HEK293 (cell line): Measurements from ENCODE around the gene ALDH7A1.

Source experiments
- CTCF ChIP-seq: fragments of 450-650 bp; formaldehyde crosslinking; IDR thresholded peaks from 2 replicates; pipeline ENCODE4 v1.5.1; 2016; ENCODE audit warnings: missing biosample characterization, missing genetic modification characterization
- REST ChIP-seq: fragments of 450-650 bp; formaldehyde crosslinking; IDR thresholded peaks from 2 replicates; pipeline ENCODE4 v1.5.1; 2016; ENCODE audit warnings: missing biosample characterization, missing genetic modification characterization
- YY1 ChIP-seq: fragments of 450-650 bp; formaldehyde crosslinking; IDR thresholded peaks from 2 replicates; pipeline ENCODE4 v1.5.1; 2018; ENCODE audit warnings: missing biosample characterization, missing genetic modification characterization
- ZNF140 ChIP-seq: fragments of 450-650 bp; formaldehyde crosslinking; IDR thresholded peaks from 2 replicates; pipeline ENCODE4 v1.5.1; 2016; ENCODE audit warnings: missing biosample characterization, missing genetic modification characterization
- ZNF175 ChIP-seq: fragments of 450-650 bp; formaldehyde crosslinking; IDR thresholded peaks from 2 replicates; pipeline ENCODE4 v1.5.1; 2016; ENCODE audit warnings: missing biosample characterization, missing genetic modification characterization
- ZNF18 ChIP-seq: fragments of 450-650 bp; formaldehyde crosslinking; IDR thresholded peaks from 2 replicates; pipeline ENCODE4 v1.5.1; 2016; ENCODE audit warnings: missing biosample characterization, missing genetic modification characterization
- ZNF274 ChIP-seq, 2 experiments: fragments of 200-500 bp in 1 of 2; fragments of 450-650 bp in 1 of 2; sonication (Bioruptor generic) in 1 of 2; formaldehyde crosslinking in 1 of 2; IDR thresholded peaks; 2 replicates each; pipeline versions ENCODE4 v1.5.1 to v1.6.1; 2014 to 2016; ENCODE audit warnings: borderline replicate concordance in 1 of 2, inconsistent platforms in 1 of 2, low read length in 1 of 2, missing biosample characterization in 1 of 2, missing genetic modification characterization in 1 of 2
- ZNF324 ChIP-seq: fragments of 450-650 bp; formaldehyde crosslinking; IDR thresholded peaks from 2 replicates; pipeline ENCODE4 v1.5.1; 2016; ENCODE audit warnings: missing biosample characterization, missing genetic modification characterization
- ZNF350 ChIP-seq: fragments of 450-650 bp; formaldehyde crosslinking; IDR thresholded peaks from 2 replicates; pipeline ENCODE4 v1.5.0; 2017; ENCODE audit warnings: missing biosample characterization, mild to moderate bottlenecking, missing genetic modification characterization
- ZNF426 ChIP-seq: fragments of 450-650 bp; formaldehyde crosslinking; IDR thresholded peaks from 2 replicates; pipeline ENCODE4 v1.5.1; 2017; ENCODE audit warnings: missing biosample characterization, missing genetic modification characterization, mild to moderate bottlenecking, inconsistent platforms, moderate library complexity
- ZNF510 ChIP-seq: fragments of 450-650 bp; formaldehyde crosslinking; IDR thresholded peaks from 2 replicates; pipeline ENCODE4 v1.5.1; 2018; ENCODE audit warnings: mild to moderate bottlenecking, missing genetic modification characterization, missing biosample characterization; ENCODE audit not compliant: insufficient replicate concordance

GRCh38 chr5:126506079-126506478 is 88.9 kb downstream of the ALDH7A1 start:
- TF ChIP-seq CTCF (no peak), ZNF324 (tag by site-specific recombination) (no peak), ZNF175 (tag by site-specific recombination) (no peak), ZNF140 (tag by site-specific recombination) (no peak), ZNF350 (no peak), ZNF426 (no peak), REST (tag by site-specific recombination) (no peak), ZNF18 (tag by site-specific recombination) (no peak), YY1 (tag by site-specific recombination) (no peak), ZNF274 (IDR thresholded peaks at IDR 0.05; ENCODE audit: low read length) (no peak), ZNF274 (tag by site-specific recombination; IDR thresholded peaks at IDR 0.05; ENCODE audit: borderline replicate concordance) (no peak), ZNF510 (no peak)
